ENCODE results near the gene APOM.

The APOM gene

DNA sequence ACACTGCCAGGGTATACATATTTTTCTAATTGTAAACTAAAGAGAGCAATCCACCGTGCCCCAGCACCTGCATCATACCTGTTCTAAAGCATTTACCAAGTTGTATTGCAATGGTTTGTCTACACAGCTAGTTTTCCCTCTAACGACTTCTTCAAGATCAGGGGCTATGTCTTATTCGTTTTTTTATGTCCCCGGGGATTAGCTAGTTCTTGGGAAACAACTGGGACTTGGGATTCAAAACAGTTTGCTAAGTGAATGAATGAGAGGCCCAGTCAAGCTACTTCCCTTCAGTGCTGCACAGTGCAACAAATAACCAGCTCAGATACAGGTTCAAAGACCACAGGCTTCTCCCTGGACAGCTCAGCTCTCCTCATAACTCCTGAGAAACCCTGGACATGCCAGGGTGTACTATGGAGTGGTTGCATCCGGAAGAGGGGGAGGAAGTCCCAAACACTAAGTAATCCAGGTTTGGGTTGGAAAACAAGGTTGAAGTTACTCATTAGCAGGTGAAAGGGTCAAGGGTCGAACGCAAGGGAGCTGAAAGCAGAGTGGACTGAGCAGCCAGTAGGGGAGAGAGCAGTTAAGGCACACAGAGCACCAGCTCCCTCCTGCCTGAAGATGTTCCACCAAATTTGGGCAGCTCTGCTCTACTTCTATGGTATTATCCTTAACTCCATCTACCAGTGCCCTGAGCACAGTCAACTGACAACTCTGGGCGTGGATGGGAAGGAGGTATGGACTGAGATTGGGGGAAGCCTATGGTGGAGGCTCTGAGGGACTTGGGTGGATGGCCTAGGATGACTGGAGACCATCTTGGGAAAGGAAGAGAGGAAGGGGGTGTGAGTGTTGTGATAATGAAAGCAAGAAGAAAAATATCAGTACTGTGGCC, at the start of gene APOM:
TSS of gene APOM (plus strand) at position 546 of the 889 bp plus-strand sequence. CDS start at position 619, 73 bp downstream.
- H3K27me3 ChIP-seq (ENCODE audit: insufficient read depth, low read length) = no peaks in the 10 kb centered on the region
- H3K4me1 ChIP-seq (ENCODE audit: control insufficient read depth, insufficient read depth, low read length, unreplicated experiment) = peaks cover 21% of the 10 kb centered on the region
- H3K27ac ChIP-seq (ENCODE audit: low read depth, low read length) = no peak within 1 kb of the TSS
- H3K4me3 ChIP-seq (ENCODE audit: low read depth, low read length) = no peak within 1 kb of the TSS
- H3K79me2 ChIP-seq (ENCODE audit: control insufficient read depth, insufficient read depth, low read length, unreplicated experiment) = peaks cover 50% of the 10 kb centered on the region
- no peak within 1 kb of the TSS for H2AFZ ChIP-seq (ENCODE audit: low read length, unreplicated experiment)
- no peaks in the 10 kb centered on the region for H3K36me3 ChIP-seq (ENCODE audit: insufficient read depth, low read length)

DNA sequence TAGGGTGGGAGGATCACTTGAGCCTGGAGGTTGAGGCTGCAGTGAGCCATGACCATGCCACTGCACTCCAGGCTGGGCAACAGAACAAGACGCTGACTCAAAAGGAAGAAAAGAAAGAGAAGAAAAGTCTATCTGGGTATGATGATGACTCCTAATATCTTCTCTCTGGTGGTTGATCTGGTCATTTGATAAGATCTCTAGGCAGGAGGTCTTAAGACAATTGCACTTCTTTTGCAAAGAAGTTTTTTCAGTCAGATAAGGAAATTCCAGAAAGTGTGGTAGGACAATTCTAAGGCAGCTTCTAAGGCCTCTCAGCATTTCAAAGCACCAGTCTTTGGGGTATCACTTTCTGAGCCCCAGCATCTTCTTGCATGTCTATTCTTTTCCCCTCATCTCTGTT, 48.4 kb upstream of the APOM start:
- H3K36me3 ChIP-seq (ENCODE audit: insufficient read depth, low read length) = no peaks in the 10 kb centered on the region
- H3K4me1 ChIP-seq (ENCODE audit: control insufficient read depth, insufficient read depth, low read length, unreplicated experiment) = no peaks in the 10 kb centered on the region
- H3K27me3 ChIP-seq (ENCODE audit: insufficient read depth, low read length) = no peaks in the 10 kb centered on the region
- no peak overlapping the region for H2AFZ ChIP-seq (ENCODE audit: low read length, unreplicated experiment)
- H3K4me3 ChIP-seq (ENCODE audit: low read depth, low read length) = no peak overlapping the region
- no peak overlapping the region for H3K27ac ChIP-seq (ENCODE audit: low read depth, low read length)
- H3K79me2 ChIP-seq (ENCODE audit: control insufficient read depth, insufficient read depth, low read length, unreplicated experiment) = no peaks in the 10 kb centered on the region

DNA sequence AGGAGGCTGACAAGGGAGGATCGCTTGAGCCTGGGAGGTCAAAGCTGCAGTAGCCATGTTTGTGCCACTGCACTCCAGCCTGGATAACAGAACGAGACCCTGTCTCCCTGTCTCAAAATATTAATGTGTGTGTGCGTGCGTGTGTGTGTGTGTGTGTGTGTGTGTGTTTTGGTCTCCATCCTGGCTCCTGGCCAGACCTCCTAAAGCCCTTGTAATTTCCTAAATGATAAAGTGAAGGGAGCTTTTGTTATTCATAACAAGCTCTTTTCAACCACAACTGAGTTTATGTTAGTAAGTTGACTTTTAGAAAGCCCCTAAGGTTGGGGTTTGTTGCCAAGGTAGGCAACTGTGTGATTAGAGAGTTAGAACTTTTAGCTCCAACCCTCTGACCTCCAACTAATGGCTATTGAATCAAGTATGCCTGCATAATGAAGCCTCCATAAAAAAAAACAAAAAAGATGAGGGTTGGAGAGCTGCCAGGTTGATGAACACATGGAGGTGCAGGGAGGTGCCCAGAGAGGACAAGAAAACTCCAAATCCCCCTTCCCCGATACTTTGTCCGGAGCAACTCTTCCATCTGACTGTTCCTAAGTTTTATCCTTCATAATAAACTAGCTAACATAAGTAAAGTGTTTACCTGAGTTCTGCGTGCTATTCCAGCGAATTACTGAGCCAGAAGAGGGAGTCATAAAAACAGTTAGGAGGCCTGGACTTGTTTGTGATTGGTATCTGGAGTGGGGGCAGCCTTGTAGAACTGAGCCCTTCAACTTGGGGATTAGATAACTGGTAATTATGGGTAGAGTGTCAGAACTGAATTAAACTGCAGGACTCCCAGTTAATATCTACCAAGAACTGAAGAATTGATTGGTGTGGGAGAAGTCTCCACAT, 45.9 kb upstream of the APOM start:
- Histone ChIP-seq H3K27ac (ENCODE audit: low read depth, low read length) (no peak overlapping the region), H3K4me3 (ENCODE audit: low read depth, low read length) (no peak overlapping the region), H2AFZ (ENCODE audit: low read length, unreplicated experiment) (no peak overlapping the region), H3K36me3 (ENCODE audit: insufficient read depth, low read length) (no peaks in the 10 kb centered on the region), H3K4me1 (ENCODE audit: control insufficient read depth, insufficient read depth, low read length, unreplicated experiment) (no peaks in the 10 kb centered on the region), H3K79me2 (ENCODE audit: control insufficient read depth, insufficient read depth, low read length, unreplicated experiment) (no peaks in the 10 kb centered on the region), H3K27me3 (ENCODE audit: insufficient read depth, low read length) (no peaks in the 10 kb centered on the region)

DNA sequence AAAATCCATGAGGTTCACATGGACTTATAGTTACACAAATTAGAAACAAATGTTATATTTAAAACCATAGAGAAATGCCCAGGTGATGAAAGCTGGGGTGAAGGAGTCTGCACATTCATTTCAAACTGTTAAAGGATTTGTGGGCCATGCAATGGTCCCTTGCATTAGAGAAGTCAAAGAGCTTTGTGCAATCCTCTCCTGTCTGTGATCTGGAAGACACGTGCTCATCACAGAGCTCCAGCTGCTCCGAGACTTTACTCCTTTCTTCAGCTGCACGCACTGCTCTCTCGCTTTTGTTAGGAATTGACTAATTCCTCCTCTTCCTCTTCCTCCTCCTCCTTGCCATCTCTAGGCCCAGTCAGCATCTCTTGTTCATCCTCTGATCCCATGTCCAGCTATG, 44.7 kb upstream of the APOM start:
- Histone ChIP-seq H3K27ac (ENCODE audit: low read depth, low read length) (no peak overlapping the region), H3K27me3 (ENCODE audit: insufficient read depth, low read length) (no peaks in the 10 kb centered on the region), H3K79me2 (ENCODE audit: control insufficient read depth, insufficient read depth, low read length, unreplicated experiment) (no peaks in the 10 kb centered on the region), H3K4me1 (ENCODE audit: control insufficient read depth, insufficient read depth, low read length, unreplicated experiment) (no peaks in the 10 kb centered on the region), H3K36me3 (ENCODE audit: insufficient read depth, low read length) (no peaks in the 10 kb centered on the region), H3K4me3 (ENCODE audit: low read depth, low read length) (no peak overlapping the region), H2AFZ (ENCODE audit: low read length, unreplicated experiment) (no peak overlapping the region)

DNA sequence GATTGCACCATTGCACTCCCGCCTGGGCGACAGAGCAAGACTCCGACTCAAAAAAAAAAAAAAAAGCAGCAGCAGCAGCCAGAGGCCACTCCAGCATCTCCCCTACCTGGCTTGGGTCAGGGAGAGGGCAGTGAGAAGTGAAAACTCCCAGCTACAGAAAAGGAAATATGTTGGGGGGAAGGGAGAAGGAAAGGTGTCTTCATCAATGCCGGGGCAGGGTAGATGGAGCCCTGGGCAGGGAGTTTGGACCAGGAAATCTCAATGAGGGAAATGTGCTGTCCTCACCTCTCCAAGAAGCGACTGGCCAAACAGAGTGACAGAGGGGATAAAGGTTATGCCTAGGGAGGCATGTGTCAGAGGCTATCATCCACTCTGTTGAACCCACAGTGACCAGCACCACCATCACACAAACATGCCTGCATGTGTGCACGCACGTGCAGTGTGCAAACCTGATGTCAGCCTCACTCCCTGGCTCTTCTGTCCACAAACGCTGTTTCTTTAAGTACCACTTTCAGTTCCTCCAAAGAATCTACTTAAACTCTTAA, 41.5 kb upstream of the APOM start:
- no peak overlapping the region for H2AFZ ChIP-seq (ENCODE audit: low read length, unreplicated experiment)
- H3K4me3 ChIP-seq (ENCODE audit: low read depth, low read length) = no peak overlapping the region
- no peaks in the 10 kb centered on the region for H3K36me3 ChIP-seq (ENCODE audit: insufficient read depth, low read length)
- H3K79me2 ChIP-seq (ENCODE audit: control insufficient read depth, insufficient read depth, low read length, unreplicated experiment) = no peaks in the 10 kb centered on the region
- no peak overlapping the region for H3K27ac ChIP-seq (ENCODE audit: low read depth, low read length)
- no peaks in the 10 kb centered on the region for H3K4me1 ChIP-seq (ENCODE audit: control insufficient read depth, insufficient read depth, low read length, unreplicated experiment)
- H3K27me3 ChIP-seq (ENCODE audit: insufficient read depth, low read length) = no peaks in the 10 kb centered on the region

DNA sequence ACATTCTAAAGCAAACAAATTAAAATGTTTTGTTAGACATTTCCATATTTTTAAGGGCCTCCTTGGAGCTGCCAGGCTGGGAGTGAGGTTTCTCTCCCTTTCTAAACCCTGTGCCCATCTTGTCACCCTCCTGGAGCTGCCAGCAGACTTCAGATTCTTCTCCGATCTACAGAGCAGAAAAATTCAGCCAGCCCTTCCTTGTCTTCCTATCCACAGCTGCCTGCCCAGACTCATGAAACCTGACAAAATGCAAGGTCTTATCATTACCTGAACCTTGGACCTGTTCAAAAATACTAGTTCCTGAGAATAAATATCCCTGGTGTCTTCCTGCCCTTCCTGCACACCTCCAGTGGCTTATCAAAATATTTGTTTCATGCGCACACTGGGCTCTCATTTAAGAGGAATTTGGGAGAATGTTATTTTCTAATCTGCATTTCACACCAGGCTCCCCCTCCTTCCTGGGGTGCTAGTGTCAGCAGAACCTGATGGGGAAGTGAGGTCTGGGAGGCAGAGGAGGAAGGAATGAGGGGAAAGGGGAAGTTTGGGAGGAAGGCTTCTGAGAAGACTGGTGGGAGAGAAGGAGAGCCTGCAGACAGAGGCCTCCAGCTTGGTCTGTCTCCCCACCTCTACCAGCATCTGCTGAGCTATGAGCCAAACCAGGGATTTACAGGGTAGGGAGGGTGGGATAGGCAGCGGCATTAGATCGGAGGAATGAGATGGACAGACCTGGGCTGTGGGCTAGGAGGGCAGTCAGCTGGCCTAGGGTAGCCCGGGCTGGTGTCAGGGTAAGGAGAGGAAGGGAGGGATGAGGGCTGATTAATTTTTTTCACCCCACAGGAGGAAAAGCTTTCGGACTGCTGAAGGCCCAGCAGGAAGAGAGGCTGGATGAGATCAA, 40.8 kb upstream of the APOM start, which contains the start of gene AIF1:
TSS of gene AIF1 (plus strand) at position 551 of the 895 bp plus-strand sequence. CDS start at position 647, 96 bp downstream.
- Histone ChIP-seq H3K36me3 (ENCODE audit: insufficient read depth, low read length) (no peaks in the 10 kb centered on the region), H2AFZ (ENCODE audit: low read length, unreplicated experiment) (no peak within 1 kb of the TSS), H3K27ac (ENCODE audit: low read depth, low read length) (no peak within 1 kb of the TSS), H3K4me3 (ENCODE audit: low read depth, low read length) (no peak within 1 kb of the TSS), H3K79me2 (ENCODE audit: control insufficient read depth, insufficient read depth, low read length, unreplicated experiment) (no peaks in the 10 kb centered on the region), H3K27me3 (ENCODE audit: insufficient read depth, low read length) (no peaks in the 10 kb centered on the region), H3K4me1 (ENCODE audit: control insufficient read depth, insufficient read depth, low read length, unreplicated experiment) (no peaks in the 10 kb centered on the region)

DNA sequence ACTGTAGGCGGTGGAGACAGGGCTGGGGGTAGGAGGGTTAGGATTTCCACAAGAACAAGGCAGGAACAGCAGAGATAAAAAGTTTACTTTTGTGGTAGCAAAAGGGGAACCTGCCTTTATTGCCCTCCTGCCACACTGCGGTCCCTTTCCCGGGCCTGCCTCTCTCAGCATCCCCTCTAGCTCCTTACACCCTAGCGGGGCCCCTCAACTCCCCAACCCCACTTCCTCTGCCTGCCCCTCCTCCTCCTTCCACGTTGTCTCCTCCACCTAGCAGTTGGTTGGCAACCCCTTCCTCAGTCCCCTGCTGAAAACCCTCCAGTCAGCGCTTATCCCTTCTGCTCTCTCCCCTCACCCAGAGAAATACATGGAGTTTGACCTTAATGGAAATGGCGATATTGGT, 39.9 kb upstream of the APOM start:
- Histone ChIP-seq H3K79me2 (ENCODE audit: control insufficient read depth, insufficient read depth, low read length, unreplicated experiment) (no peaks in the 10 kb centered on the region), H3K36me3 (ENCODE audit: insufficient read depth, low read length) (no peaks in the 10 kb centered on the region), H3K4me1 (ENCODE audit: control insufficient read depth, insufficient read depth, low read length, unreplicated experiment) (no peaks in the 10 kb centered on the region), H3K27me3 (ENCODE audit: insufficient read depth, low read length) (no peaks in the 10 kb centered on the region), H3K4me3 (ENCODE audit: low read depth, low read length) (no peak overlapping the region), H3K27ac (ENCODE audit: low read depth, low read length) (no peak overlapping the region), H2AFZ (ENCODE audit: low read length, unreplicated experiment) (no peak overlapping the region)

DNA sequence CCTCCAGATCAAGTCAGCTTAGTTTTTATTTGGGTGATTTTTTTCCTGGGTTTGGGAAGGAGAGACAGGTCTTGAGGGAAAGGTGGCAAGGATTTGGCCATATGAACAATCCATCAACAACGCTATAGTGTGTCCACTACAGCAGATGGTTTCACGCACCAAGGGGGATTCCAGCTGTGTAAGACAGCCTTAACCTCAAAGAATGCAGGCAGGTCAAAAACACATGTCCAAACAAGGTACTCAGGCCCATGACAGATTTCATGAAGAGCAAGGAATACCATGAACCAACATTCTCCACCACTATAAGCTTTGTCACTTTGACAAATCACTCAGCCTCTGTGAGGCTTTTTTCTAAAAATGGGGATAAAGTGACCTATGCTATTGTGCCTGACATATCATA, 38.7 kb upstream of the APOM start:
- Histone ChIP-seq H3K4me1 (ENCODE audit: control insufficient read depth, insufficient read depth, low read length, unreplicated experiment) (no peaks in the 10 kb centered on the region), H3K4me3 (ENCODE audit: low read depth, low read length) (no peak overlapping the region), H2AFZ (ENCODE audit: low read length, unreplicated experiment) (no peak overlapping the region), H3K27me3 (ENCODE audit: insufficient read depth, low read length) (no peaks in the 10 kb centered on the region), H3K36me3 (ENCODE audit: insufficient read depth, low read length) (no peaks in the 10 kb centered on the region), H3K27ac (ENCODE audit: low read depth, low read length) (no peak overlapping the region), H3K79me2 (ENCODE audit: control insufficient read depth, insufficient read depth, low read length, unreplicated experiment) (peaks cover 12% of the 10 kb centered on the region)

DNA sequence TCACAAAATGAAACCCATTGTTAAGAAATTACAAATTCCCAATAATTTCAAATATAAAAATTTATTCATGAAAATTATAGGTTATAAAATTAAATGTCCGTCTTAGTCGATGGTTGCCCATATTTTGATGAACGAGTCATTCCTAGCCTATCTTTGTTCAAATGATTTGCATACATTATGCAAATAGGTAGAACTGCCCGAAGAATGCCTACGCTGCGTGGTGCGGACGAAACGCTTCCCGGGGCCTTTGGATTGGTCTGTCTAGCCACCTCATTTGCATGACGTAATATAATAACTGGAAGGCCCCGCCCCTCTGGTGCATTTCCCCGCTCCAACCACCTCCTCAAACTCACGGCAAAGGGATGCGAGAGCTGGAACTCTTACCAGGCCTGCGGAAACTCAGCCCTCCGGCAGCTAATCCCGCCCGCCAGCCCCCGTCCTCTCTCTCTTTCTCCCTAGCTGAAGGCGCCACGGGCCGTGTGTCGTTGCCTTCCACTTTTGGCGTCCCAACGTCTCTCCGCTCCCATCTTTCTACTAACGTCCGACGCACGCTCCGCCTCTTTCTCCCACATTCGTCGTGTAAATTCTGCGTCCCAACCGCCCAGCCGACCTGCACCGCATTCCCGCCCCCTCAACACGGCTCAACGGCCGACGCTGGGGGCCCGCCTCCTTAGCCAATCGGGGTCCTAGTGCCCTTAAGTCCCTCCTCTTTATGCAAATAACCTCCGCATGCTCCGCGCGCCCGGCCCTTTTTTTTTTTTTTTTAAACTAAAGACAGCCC, 35.7 kb upstream of the APOM start:
- peaks cover 7% of the 10 kb centered on the region for H3K4me1 ChIP-seq (ENCODE audit: control insufficient read depth, insufficient read depth, low read length, unreplicated experiment)
- H2AFZ ChIP-seq (ENCODE audit: low read length, unreplicated experiment) = peak overlapping the region; percentile 64
- peaks cover 40% of the 10 kb centered on the region for H3K79me2 ChIP-seq (ENCODE audit: control insufficient read depth, insufficient read depth, low read length, unreplicated experiment)
- peak overlapping the region; percentile 94 for H3K4me3 ChIP-seq (ENCODE audit: low read depth, low read length)
- H3K36me3 ChIP-seq (ENCODE audit: insufficient read depth, low read length) = peaks cover 13% of the 10 kb centered on the region
- H3K27me3 ChIP-seq (ENCODE audit: insufficient read depth, low read length) = no peaks in the 10 kb centered on the region
- peak overlapping the region; percentile 98 for H3K27ac ChIP-seq (ENCODE audit: low read depth, low read length)

Data from ACC112 (cell line).